HL-60 (cell line): ENCODE data around the gene SOCS6.

ENCODE experiments used
- DNase-seq, 2 experiments: peaks; one replicate each; pipeline ENCODE4 v3.0.0-alpha.2; 2010 to 2020; ENCODE audit warnings: low read depth in 1 of 2, low spot score in 1 of 2
- H3K27ac ChIP-seq: fragments of 250-450 bp; sonication (Bioruptor Pico); replicated peaks from 2 replicates; pipeline ENCODE4 v1.5.1; 2020; ENCODE audit warnings: mild to moderate bottlenecking, moderate library complexity
- H3K27me3 ChIP-seq: fragments of 250-450 bp; sonication (Bioruptor Pico); 2 replicates; pipeline ENCODE4 v1.5.1; 2021; ENCODE audit warnings: mild to moderate bottlenecking, moderate library complexity; ENCODE audit not compliant: insufficient read depth, poor library complexity, severe bottlenecking
- H3K4me3 ChIP-seq: replicated peaks from 2 replicates; pipeline ENCODE4 v1.5.1; 2011; ENCODE audit warnings: mild to moderate bottlenecking, control low read depth, low read length; ENCODE audit not compliant: insufficient read depth
- GABPA ChIP-seq: IDR thresholded peaks from 2 replicates; pipeline ENCODE4 v1.6.1; 2012; ENCODE audit warnings: low read depth
- POLR2AphosphoS5 ChIP-seq: IDR thresholded peaks from 2 replicates; pipeline ENCODE4 v1.6.1; 2012; ENCODE audit warnings: low read depth
- REST ChIP-seq: IDR thresholded peaks from 2 replicates; pipeline ENCODE4 v1.6.1; 2012; ENCODE audit warnings: low read depth; ENCODE audit not compliant: insufficient replicate concordance
- SPI1 ChIP-seq: IDR thresholded peaks from 2 replicates; pipeline ENCODE4 v1.6.1; 2012; ENCODE audit warnings: low read depth, mild to moderate bottlenecking, borderline replicate concordance
- TF ChIP-seq, protein P1 (sequence below): IDR thresholded peaks from one replicate; pipeline ENCODE4 v1.5.1; 2011; ENCODE audit warnings: low read length, control low read depth, inconsistent platforms; ENCODE audit not compliant: insufficient read depth

Gene SOCS6

DNA sequence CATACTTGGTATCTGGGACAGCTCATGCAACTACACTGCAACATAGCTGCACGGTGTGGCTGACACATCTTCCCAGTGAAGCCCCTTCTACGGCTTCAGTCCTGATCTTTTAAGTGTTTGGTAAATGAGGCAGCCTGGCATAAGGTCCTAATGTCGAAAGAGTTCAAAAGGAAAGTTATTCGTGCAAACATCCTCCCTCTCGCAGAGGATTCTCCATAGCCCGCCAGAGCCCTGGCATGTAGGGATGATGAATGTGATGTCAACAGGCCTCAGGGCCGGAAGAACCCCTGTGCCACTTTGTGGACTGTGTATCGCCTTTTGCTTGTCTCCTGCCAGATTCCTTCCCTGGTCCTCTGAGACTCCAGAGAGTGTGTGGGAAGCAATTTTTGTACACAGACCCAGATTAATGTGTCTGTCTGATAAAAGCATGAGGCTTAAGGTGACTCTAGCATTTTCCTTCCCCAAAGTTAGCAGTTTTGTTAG is 88.5 kb downstream of the SOCS6 start:
- Histone ChIP-seq H3K27me3 (peaks cover 2% of the 10 kb centered on the region), H3K27ac (no peak overlapping the region), H3K4me3 (no peak overlapping the region)
- no peak for TF ChIP-seq GABPA
- TF ChIP-seq, protein P1, sequence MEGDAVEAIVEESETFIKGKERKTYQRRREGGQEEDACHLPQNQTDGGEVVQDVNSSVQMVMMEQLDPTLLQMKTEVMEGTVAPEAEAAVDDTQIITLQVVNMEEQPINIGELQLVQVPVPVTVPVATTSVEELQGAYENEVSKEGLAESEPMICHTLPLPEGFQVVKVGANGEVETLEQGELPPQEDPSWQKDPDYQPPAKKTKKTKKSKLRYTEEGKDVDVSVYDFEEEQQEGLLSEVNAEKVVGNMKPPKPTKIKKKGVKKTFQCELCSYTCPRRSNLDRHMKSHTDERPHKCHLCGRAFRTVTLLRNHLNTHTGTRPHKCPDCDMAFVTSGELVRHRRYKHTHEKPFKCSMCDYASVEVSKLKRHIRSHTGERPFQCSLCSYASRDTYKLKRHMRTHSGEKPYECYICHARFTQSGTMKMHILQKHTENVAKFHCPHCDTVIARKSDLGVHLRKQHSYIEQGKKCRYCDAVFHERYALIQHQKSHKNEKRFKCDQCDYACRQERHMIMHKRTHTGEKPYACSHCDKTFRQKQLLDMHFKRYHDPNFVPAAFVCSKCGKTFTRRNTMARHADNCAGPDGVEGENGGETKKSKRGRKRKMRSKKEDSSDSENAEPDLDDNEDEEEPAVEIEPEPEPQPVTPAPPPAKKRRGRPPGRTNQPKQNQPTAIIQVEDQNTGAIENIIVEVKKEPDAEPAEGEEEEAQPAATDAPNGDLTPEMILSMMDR = no peak
- no peak for TF ChIP-seq POLR2AphosphoS5
- TF ChIP-seq REST = no peak
- no peak for TF ChIP-seq SPI1
- DNase-seq = no peak

GRCh38 chr18:70377857-70378701 is 89.2 kb downstream of the SOCS6 start:
- TF ChIP-seq REST = no peak
- no peak for TF ChIP-seq SPI1
- TF ChIP-seq POLR2AphosphoS5 = no peak
- TF ChIP-seq, protein P1 = no peak
- no peak for TF ChIP-seq GABPA
- Histone ChIP-seq H3K27me3 (peaks cover 2% of the 10 kb centered on the region), H3K27ac (no peak overlapping the region), H3K4me3 (no peak overlapping the region)
- DNase-seq = no peak
